Neutrophil (primary cell): ENCODE measurements around the gene LRRC4C.

Experiments
- H3K27ac ChIP-seq: fragments of 200-600 bp; sonication (generic); 2 replicates; pipeline ENCODE4 v1.5.1; 2016; ENCODE audit warnings: mild to moderate bottlenecking, moderate library complexity
- H3K27me3 ChIP-seq: fragments of 200-600 bp; sonication (generic); 2 replicates; pipeline ENCODE4 v1.6.0; 2016; ENCODE audit warnings: mild to moderate bottlenecking
- H3K36me3 ChIP-seq: fragments of 200-600 bp; sonication (generic); 2 replicates; pipeline ENCODE4 v1.5.1; 2017
- H3K4me1 ChIP-seq, 2 experiments: fragments of 200-600 bp in 1 of 2; sonication (generic) in 1 of 2; 1 replicate in 1 of 2; 2 replicates in 1 of 2; pipeline versions ENCODE4 v1.5.1 to v1.6.1; 2013 to 2016; ENCODE audit warnings: low read depth in 1 of 2, low read length in 1 of 2, mild to moderate bottlenecking in 1 of 2, moderate library complexity in 1 of 2; ENCODE audit not compliant: control insufficient read depth in 1 of 2, insufficient read depth in 1 of 2
- H3K4me3 ChIP-seq, 2 experiments: fragments of 200-600 bp in 1 of 2; sonication (generic) in 1 of 2; 1 replicate in 1 of 2; 2 replicates in 1 of 2; pipeline ENCODE4 v1.5.1; 2013 to 2016; ENCODE audit warnings: low read depth in 1 of 2, low read length in 1 of 2, mild to moderate bottlenecking in 1 of 2, moderate library complexity in 1 of 2
- H3K9me3 ChIP-seq: fragments of 200-600 bp; sonication (generic); 2 replicates; pipeline ENCODE4 v1.5.1; 2016
- TF ChIP-seq, protein P1 (sequence below): fragments of 200-600 bp; sonication (generic); IDR thresholded peaks from 2 replicates; pipeline ENCODE4 v1.5.1; 2016; ENCODE audit warnings: antibody characterized with exemption

LRRC4C gene

DNA sequence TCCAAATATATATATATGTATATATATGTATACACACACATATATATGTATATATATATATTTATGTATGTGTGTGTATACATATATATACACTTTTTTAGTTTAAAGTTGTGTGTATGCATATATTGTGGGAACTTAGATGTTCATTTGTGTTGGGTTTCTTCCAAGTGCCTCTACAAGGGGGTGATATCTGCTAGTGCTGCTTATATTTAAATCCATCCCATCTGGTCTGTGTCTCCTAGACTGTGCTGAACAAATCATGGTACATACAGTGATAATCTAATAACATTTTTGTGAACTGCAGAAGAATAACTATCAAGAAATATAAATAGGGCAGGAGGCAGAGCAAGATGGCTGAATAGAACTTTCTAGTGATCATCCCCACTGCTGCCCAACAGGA, 696.4 kb downstream of the LRRC4C start:
- Histone ChIP-seq H3K9me3 (no peaks in the 10 kb centered on the region), H3K36me3 (no peaks in the 10 kb centered on the region), H3K27me3 (no peaks in the 10 kb centered on the region), H3K27ac (no peak overlapping the region), H3K4me3 (no peak overlapping the region), H3K4me1 (no peaks in the 10 kb centered on the region)
- TF ChIP-seq, protein P1, sequence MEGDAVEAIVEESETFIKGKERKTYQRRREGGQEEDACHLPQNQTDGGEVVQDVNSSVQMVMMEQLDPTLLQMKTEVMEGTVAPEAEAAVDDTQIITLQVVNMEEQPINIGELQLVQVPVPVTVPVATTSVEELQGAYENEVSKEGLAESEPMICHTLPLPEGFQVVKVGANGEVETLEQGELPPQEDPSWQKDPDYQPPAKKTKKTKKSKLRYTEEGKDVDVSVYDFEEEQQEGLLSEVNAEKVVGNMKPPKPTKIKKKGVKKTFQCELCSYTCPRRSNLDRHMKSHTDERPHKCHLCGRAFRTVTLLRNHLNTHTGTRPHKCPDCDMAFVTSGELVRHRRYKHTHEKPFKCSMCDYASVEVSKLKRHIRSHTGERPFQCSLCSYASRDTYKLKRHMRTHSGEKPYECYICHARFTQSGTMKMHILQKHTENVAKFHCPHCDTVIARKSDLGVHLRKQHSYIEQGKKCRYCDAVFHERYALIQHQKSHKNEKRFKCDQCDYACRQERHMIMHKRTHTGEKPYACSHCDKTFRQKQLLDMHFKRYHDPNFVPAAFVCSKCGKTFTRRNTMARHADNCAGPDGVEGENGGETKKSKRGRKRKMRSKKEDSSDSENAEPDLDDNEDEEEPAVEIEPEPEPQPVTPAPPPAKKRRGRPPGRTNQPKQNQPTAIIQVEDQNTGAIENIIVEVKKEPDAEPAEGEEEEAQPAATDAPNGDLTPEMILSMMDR = no peak

DNA sequence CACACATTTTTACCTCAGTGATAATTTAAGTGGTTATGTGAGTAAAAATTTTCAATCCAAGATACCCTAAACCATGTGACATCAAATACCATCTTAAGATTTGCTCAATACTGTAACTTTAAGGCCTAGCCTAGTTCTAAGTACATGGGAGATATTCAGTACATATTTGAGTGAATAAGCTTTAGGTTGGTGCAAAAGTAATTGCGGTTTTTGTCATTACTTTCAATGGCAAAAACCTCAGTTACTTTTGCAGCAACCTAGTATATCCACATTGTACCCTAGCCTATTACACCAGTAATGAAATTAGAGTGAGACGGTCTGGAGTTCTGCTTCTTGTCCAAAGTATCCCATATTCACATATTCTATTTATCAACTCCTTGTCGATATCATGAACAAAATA, 700.1 kb downstream of the LRRC4C start:
- no peaks in the 10 kb centered on the region for H3K27me3 ChIP-seq
- no peaks in the 10 kb centered on the region for H3K4me1 ChIP-seq
- no peaks in the 10 kb centered on the region for H3K36me3 ChIP-seq
- no peak overlapping the region for H3K27ac ChIP-seq
- H3K9me3 ChIP-seq = no peaks in the 10 kb centered on the region
- no peak overlapping the region for H3K4me3 ChIP-seq
- TF ChIP-seq, protein P1 = no peak

DNA sequence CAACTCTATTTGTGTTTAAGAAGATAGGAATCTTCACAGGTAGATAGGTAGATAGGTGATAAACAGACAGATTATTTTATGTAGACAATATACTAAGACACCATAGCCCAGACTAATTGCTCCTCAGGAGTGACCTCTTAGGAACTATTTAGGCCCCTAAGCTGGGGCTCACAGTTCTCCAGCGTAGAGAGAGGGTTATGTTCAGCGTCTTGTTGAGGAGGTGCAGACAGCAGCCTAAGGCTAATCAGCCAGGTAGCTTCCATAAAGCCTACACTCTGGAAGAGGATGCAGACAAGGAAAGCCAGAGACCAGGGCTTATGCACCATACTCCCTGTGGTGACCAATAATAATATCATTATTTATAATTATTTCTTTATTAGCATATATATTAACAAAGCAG, 705.2 kb downstream of the LRRC4C start:
- Histone ChIP-seq H3K4me3 (no peak overlapping the region), H3K27me3 (no peaks in the 10 kb centered on the region), H3K9me3 (no peaks in the 10 kb centered on the region), H3K36me3 (no peaks in the 10 kb centered on the region), H3K27ac (no peak overlapping the region), H3K4me1 (no peaks in the 10 kb centered on the region)
- TF ChIP-seq, protein P1 = no peak

DNA sequence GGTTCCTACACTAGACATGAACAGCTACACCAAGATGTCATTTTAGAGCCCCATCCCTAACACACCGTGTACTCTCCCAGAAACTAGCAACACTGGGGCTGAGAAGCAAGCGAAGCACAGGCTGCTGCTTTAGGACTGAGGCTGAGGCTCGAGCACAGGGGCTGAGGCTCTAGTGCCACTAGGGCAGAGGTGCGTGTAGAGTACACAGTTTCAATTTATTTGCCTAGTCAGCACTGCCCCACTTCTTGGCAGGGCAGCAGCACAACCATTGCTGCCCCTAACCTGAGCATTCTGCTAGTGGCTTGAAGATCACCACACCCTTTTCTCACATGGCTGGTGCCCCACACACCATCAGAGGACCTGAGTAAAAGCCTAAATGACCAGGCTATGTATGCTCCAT, 713.2 kb downstream of the LRRC4C start:
- H3K4me1 ChIP-seq = no peaks in the 10 kb centered on the region
- H3K4me3 ChIP-seq = no peak overlapping the region
- H3K27me3 ChIP-seq = no peaks in the 10 kb centered on the region
- TF ChIP-seq, protein P1 = no peak
- H3K9me3 ChIP-seq = no peaks in the 10 kb centered on the region
- H3K27ac ChIP-seq = no peak overlapping the region
- H3K36me3 ChIP-seq = no peaks in the 10 kb centered on the region

DNA sequence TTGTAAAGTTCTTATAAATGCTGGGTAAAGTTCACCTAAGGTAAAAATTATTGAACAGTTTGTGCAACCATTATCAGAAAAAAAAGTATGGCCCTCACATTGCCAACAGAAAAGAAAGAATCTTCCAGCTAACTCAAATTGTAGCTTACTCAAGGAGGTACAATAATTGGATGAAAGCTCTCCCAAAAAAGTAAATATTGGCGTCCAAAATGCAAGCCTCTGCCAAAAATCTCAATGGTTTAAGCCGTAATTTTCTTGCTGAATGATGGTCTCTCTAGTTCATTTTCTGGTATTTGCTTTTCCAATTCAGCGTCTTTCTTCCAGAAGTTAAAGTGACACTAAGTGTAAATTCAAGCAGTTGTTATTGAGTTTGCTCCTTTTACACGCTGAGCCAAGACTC, 727.3 kb downstream of the LRRC4C start:
- H3K27ac ChIP-seq = no peak overlapping the region
- TF ChIP-seq, protein P1 = no peak

More for the DNA sequence above, 727.3 kb downstream of the LRRC4C start:
- no peaks in the 10 kb centered on the region for H3K27me3 ChIP-seq
- H3K36me3 ChIP-seq = no peaks in the 10 kb centered on the region
- H3K4me3 ChIP-seq = no peak overlapping the region
- H3K9me3 ChIP-seq = no peaks in the 10 kb centered on the region
- no peaks in the 10 kb centered on the region for H3K4me1 ChIP-seq
